ENCODE results near the gene SEC31A.

- no peak for TF ChIP-seq CTCF (IDR thresholded peaks at IDR 0.05)
- TF ChIP-seq, protein P1, sequence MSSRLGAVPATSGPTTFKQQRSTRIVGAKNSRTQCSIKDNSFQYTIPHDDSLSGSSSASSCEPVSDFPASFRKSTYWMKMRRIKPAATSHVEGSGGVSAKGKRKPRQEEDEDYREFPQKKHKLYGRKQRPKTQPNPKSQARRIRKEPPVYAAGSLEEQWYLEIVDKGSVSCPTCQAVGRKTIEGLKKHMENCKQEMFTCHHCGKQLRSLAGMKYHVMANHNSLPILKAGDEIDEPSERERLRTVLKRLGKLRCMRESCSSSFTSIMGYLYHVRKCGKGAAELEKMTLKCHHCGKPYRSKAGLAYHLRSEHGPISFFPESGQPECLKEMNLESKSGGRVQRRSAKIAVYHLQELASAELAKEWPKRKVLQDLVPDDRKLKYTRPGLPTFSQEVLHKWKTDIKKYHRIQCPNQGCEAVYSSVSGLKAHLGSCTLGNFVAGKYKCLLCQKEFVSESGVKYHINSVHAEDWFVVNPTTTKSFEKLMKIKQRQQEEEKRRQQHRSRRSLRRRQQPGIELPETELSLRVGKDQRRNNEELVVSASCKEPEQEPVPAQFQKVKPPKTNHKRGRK (CRISPR knock-in tag; IDR thresholded peaks at IDR 0.05; ENCODE audit: borderline replicate concordance) = no peak
Measured at GRCh38 chr4:82893942-82894341, 3.0 kb upstream of the SEC31A start.
